Activated CD8-positive, alpha-beta memory T cell treated with anti-CD3 and anti-CD28 coated beads, Interleukin-2, amount 50 U/mL, for 24 hours (primary cell): ENCODE measurements around the gene PGLYRP4.
"Not testable (repeated sequence)": the region's sequence is repeated elsewhere in the genome, so short reads cannot be mapped to it uniquely, and the experiment has no call there.

Experiments
- DNase-seq: peaks from one replicate; pipeline ENCODE4 v3.0.0-alpha.2; 2020; ENCODE audit errors: extremely low read depth

PGLYRP4 gene

GRCh38 chr1:153356392-153357075, 7.9 kb upstream of the PGLYRP4 start:
- DNase-seq: no peak

DNA sequence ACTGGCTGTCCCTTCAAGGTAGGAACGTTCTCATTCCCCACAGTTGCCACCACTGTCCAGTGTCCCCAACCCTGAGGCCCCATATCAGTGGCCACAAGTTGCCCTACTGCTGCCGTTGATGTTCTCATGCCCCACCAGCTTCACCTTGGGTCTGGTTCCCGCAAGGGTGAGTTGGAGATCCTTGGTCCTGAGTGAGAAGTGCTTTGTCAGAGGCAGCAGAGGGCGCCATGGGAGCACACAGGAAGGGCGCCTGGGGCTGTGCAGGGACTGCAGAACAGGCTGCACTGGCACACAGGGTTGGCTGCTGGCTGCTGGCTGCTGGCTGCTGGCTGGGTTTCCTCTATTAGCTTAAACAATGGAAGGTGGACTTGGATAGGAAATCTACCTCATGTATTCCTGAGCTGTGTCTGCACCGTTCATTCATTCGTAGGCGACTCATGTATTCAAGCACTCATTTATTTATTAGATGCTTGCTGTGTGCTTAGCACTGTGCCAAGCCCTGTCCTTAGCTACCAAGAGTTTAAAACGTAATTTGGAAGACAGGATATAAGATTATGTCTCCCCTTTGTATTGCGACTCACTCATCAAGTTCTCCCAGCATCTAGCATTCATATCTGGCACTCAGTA, 6.9 kb upstream of the PGLYRP4 start:
- DNase-seq: no peak

DNA sequence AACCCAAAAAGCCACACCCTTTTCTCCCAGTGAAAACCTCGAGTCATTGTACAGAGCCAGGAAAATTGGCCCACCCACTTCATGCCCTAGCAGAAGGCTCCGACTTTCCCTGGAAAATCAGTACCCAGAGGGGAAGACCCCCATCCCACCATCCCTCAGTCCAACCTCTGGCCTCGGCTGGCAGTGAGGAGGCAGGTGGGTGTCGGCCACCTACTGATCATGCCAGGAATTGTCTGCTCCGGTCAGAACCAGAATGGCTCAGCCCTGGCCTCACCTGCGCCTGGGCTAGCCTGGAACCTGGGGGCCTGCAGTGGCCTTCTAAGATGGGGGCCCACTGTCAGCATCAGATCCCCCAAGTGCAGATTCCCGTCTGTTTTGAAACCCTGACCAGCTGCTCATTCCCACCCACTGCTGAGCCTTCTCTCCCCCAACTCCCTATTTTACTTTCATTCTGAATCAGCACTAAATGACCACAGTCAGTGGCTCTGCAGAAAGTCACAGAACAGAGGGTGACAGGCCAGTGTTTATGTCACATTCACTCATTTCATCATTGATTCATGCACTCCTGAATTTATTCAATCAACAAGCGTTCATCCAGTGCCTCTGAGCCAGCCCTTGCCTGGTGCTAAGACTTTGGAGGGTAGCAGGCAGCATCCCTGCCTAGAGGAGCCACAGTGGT, 6.0 kb upstream of the PGLYRP4 start:
- DNase-seq: no peak

GRCh38 chr1:153353226-153353947, 4.7 kb upstream of the PGLYRP4 start:
- DNase-seq: no peak

GRCh38 chr1:153352523-153352922, 3.9 kb upstream of the PGLYRP4 start:
- no peak for DNase-seq

DNA sequence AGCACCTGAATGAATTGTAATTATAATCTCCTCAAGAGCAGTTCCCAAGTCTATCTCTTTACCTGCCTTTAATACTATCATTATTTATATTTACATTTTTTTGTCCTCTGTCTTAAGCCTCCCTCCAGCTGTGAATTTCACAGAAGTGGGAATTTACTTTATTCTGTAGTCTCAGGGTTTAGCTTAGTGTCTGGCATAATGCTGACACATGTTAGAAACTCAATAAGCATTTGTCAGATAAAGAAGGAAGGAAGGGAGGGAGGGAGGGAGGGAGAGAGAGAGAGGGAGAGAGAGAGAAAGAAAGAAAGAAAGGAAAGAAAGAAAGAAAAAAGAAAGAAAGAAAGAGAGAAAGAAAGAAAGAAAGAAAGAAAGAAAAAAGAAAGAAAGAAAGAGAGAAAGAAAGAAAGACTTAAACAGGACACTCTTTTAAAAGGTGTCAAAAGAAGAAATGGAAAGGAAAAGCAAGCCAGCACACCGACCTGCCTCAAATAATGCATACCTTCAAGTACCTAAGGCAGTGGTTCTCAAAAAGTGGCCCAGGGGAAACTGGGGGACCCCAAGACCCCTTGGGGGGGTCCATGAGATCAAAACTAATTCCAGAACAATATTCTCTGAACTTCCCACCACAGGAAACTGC, 1.8 kb upstream of the PGLYRP4 start:
- no peak for DNase-seq

- no peak for DNase-seq
Observed at GRCh38 chr1:153349363-153350320, 1.0 kb upstream of the PGLYRP4 start.

DNA sequence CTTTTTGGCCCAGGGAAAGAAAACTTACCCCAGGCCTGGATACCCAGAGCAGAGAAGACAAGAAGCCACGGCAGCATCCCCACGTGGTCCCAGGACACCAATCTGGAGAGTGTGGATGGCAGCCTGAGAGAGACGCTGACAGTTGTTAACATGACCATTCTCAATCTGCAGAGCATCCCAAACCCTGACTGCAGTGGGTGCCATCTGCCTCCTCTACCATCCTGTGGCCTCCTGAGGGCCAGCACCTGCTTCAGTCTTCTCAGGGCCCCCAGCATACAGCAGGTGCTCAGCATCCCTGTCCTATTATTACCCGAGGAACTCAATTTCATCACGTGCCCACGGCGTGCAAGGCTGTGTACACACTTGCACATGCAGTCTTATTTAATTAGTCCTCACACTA, 785 bp downstream of the PGLYRP4 start:
- no peak for DNase-seq

DNA sequence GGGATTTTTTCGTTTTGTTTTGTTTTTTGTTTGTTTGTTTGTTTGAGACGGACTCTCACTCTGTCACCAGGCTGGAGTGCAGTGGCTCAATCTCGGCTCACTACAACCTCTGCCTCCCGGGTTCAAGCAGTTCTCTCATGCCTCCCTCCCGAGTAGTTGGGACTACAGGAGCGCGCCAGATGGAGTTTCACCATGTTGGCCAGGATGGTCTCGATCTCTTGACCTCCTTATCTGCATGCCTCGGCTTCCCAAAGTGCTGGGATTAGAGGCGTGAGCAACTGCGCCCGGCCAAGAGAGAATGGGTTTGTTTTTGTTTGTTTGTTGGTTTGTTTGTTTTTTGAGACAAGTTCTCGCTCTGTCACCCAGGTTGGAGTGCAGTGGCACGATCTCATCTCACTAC, 1.6 kb downstream of the PGLYRP4 start:
- DNase-seq: not testable (repeated sequence)

DNA sequence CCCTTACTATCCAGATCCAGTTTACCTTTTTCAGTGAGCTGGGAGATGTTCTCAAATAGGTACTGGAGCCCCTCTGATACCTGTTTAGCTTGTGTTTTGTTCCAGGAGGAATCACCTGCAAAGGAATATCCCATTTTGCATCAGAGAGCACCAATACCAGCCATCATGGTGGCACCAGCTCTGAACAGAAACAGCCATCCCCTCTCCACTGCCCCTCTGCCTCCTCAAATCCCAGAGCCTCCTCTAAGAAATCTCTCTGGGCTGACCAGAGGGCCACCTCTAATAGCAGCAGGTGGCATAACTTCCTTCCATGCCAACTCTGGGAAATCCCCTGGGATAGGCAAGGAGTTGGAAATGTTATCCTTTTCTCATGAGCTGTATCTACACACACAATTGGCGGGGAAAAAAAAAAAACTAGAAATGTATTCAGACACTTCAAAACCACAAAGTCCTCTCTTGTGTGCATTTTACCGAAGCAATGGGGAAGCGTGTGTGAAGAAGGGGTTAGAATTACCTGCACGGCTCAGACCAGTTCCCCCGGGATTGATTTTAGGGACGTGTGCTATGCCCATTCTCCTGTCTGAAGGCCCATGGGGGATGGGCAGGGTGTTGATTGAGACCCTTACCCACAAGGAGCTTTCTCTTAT, 2.4 kb downstream of the PGLYRP4 start:
- DNase-seq: no peak

- no peak for DNase-seq
Observed at GRCh38 chr1:153345187-153346076, 3.2 kb downstream of the PGLYRP4 start.

- no peak for DNase-seq
Observed at GRCh38 chr1:153344718-153345025, 4.0 kb downstream of the PGLYRP4 start.

DNA sequence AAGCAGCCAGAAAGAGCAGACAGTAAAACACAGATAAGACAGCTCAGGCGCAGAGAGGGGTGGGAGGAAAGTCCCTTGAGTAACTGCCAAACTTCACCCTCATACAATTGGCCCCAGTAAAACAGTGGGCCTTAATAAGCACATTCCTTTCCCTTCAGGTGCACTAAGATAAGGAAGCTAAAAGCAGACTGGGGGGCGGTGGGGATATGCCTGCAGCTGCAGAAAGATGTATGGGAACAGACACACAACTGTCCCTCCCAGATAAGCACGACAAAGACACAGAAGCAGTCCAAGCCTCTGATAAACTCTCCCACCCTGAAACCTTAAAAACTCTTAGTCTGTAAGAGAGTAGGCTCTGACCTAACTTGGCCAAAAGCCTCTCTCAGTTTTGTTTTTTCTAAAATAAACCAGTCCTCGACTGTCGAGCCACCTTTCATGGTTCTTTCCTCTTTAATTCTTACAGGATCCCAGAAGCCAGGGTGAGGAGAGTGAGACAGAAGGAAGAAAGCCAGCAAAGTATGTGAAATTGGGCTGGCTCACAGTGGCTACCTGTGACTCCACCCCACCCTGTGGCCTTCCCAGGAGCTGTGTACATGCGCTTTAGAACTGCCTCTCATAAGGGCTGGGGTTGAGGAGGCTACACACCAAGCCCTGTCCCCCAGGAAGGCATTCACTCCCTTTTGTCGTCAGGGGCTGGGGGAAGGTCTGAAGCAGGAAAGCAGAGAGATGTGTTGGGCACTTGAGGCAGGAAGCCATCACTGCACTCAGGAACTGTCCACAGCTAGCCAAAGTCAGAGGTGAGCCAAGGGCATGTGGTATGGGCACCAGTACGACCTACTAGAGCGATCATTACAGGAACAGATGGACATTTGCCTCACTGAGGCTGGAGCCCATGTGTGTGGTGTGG, 4.6 kb downstream of the PGLYRP4 start:
- no peak for DNase-seq

- no peak for DNase-seq
Observed at GRCh38 chr1:153343040-153343681, 5.5 kb downstream of the PGLYRP4 start.

- DNase-seq: no peak
Observed at GRCh38 chr1:153342178-153342577, 6.5 kb downstream of the PGLYRP4 start.

GRCh38 chr1:153341431-153341934, 7.2 kb downstream of the PGLYRP4 start:
- DNase-seq: no peak

DNA sequence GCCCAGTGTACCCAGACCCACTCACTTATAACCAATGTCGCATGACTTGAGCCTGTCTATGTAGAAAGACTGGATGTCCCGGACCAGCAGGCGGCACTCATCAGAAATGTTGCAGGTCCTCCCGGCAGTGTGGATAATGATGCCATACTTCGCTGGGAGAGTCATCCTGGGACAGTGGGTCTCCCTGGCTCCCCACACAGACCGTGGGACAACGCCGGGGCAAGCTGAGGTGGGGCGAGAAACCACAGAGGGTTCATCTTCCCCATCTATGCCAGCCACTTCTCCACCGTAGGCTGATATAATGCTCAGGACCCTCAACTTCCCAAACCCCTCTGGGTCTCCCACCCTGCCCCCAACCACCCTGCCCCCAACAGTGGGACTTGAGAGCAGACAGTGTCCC, 8.3 kb downstream of the PGLYRP4 start:
- DNase-seq: no peak

DNA sequence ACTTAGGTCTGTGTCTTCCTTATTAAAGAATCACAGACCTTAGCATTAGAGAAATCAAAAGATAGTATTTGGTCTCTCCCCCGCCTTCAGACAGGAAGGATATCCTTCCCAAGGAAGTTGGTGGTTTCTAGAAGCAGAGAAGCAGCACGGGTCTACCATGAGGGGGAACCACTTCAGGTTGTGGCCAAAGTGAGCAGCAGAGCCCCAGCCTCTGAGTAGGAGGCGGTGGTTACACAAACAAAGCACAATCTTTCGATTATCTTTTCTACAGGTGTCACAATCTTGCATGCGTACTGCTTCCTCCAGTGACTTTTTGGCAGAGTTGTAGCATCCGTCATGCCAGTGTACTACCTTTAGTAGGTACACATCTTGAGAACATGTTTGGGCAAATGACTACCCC, 8.8 kb downstream of the PGLYRP4 start:
- no peak for DNase-seq
